Smooth muscle cell of the brain vasculature (primary cell): Measurements from ENCODE around the gene VASN.

Source experiments
- DNase-seq: peaks from one replicate; pipeline ENCODE4 v3.0.0-alpha.2; 2012; ENCODE audit warnings: low read depth, low spot score

VASN gene

GRCh38 chr16:4426021-4426684 lies 54.5 kb downstream of the VASN start:
- no peak for DNase-seq

GRCh38 chr16:4426722-4427372 lies 55.2 kb downstream of the VASN start:
- DNase-seq = no peak

GRCh38 chr16:4428500-4428899 lies 56.9 kb downstream of the VASN start:
- DNase-seq = no peak

GRCh38 chr16:4431023-4431422 lies 59.4 kb downstream of the VASN start:
- DNase-seq = no peak
